WERI-Rb-1 (cell line): Measurements from ENCODE around the gene ADGRL3.

Source experiments
- DNase-seq: peaks from one replicate; pipeline ENCODE4 v3.0.0-alpha.2; 2020
- H3K27ac ChIP-seq: fragments of 250-450 bp; sonication (Bioruptor Pico); 2 replicates; pipeline ENCODE4 v1.5.1; 2020; ENCODE audit warnings: mild to moderate bottlenecking, moderate library complexity
- H3K27me3 ChIP-seq: fragments of 250-450 bp; sonication (Bioruptor Pico); 2 replicates; pipeline ENCODE4 v1.5.1; 2021; ENCODE audit warnings: mild to moderate bottlenecking, low read depth, moderate library complexity; ENCODE audit not compliant: insufficient read depth, severe bottlenecking
- H3K36me3 ChIP-seq: fragments of 250-450 bp; sonication (Bioruptor Pico); 2 replicates; pipeline ENCODE4 v1.5.1; 2020; ENCODE audit warnings: mild to moderate bottlenecking, moderate library complexity
- H3K4me3 ChIP-seq: 2 replicates; pipeline ENCODE4 v1.5.1; 2011; ENCODE audit warnings: low read depth, mild to moderate bottlenecking, control low read depth, low read length
- H3K9me3 ChIP-seq: fragments of 250-450 bp; sonication (Bioruptor Pico); 2 replicates; pipeline ENCODE4 v1.5.1; 2021; ENCODE audit warnings: mild to moderate bottlenecking, moderate library complexity; ENCODE audit not compliant: severe bottlenecking
- CTCF ChIP-seq: IDR thresholded peaks from 2 replicates; pipeline ENCODE4 v1.5.1; 2011; ENCODE audit warnings: low read depth, mild to moderate bottlenecking, control low read depth, inconsistent platforms, low read length

Gene ADGRL3

DNA sequence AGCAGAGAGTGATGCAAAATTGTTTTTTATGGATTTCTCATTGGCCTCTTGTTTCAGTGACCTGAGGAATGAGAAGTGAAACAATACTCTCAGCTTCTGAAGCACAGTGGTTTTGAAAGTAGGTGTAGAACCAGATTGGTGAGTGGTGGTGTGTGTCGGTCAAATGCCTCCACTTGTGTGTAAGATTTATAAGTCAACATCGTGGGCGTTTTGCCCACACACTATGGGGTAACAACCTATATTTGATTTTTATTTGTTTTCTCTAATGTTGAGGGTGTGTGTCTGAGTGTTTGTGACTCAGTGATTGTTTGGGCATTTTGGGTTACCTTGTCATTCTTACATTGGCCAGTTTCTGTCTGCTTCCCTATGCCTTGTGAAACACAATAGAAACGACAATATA, 23.3 kb downstream of the ADGRL3 start:
- H3K9me3 ChIP-seq: no peaks in the 10 kb centered on the region
- no peaks in the 10 kb centered on the region for H3K36me3 ChIP-seq
- H3K27me3 ChIP-seq: no peaks in the 10 kb centered on the region
- no peak overlapping the region for H3K4me3 ChIP-seq
- no peak for TF ChIP-seq CTCF
- no peak overlapping the region for H3K27ac ChIP-seq
- DNase-seq: no peak

GRCh38 chr4:61224573-61224972, 24.4 kb downstream of the ADGRL3 start:
- no peak for DNase-seq
- no peak for TF ChIP-seq CTCF
- Histone ChIP-seq H3K9me3 (no peaks in the 10 kb centered on the region), H3K4me3 (no peak overlapping the region), H3K36me3 (no peaks in the 10 kb centered on the region), H3K27ac (no peak overlapping the region), H3K27me3 (no peaks in the 10 kb centered on the region)

- Histone ChIP-seq H3K4me3 (no peak overlapping the region), H3K9me3 (no peaks in the 10 kb centered on the region), H3K27ac (no peak overlapping the region), H3K27me3 (no peaks in the 10 kb centered on the region), H3K36me3 (no peaks in the 10 kb centered on the region)
- no peak for DNase-seq
- no peak for TF ChIP-seq CTCF
Measured at GRCh38 chr4:61225656-61226055, 25.5 kb downstream of the ADGRL3 start.

- TF ChIP-seq CTCF: no peak
- Histone ChIP-seq H3K4me3 (no peak overlapping the region), H3K36me3 (no peaks in the 10 kb centered on the region), H3K27ac (no peak overlapping the region), H3K9me3 (no peaks in the 10 kb centered on the region), H3K27me3 (no peaks in the 10 kb centered on the region)
- no peak for DNase-seq
Measured at GRCh38 chr4:61231421-61231820, 31.3 kb downstream of the ADGRL3 start.

GRCh38 chr4:61239250-61239649, 39.1 kb downstream of the ADGRL3 start:
- Histone ChIP-seq H3K36me3 (no peaks in the 10 kb centered on the region), H3K9me3 (no peaks in the 10 kb centered on the region), H3K4me3 (no peak overlapping the region), H3K27ac (no peak overlapping the region), H3K27me3 (no peaks in the 10 kb centered on the region)
- no peak for TF ChIP-seq CTCF
- no peak for DNase-seq

DNA sequence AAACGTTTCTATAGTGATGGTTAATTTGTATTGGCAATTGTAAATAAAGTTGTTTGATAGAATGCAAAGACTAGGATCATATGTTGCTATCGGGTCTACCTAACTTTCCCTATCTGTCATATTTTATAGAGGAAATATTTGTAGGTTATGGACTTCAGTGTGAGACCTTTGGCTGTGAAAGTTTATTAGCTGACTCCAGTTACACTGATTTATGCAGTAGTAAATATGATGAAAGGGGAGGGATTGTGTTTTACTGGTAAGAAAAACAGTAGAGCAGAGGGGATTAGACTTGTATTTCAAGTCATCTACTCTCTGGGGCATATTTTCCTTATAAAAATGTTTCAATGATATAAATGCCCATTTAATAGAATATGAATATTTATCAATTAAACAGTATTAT, 43.8 kb downstream of the ADGRL3 start:
- Histone ChIP-seq H3K27ac (no peak overlapping the region), H3K36me3 (no peaks in the 10 kb centered on the region), H3K27me3 (no peaks in the 10 kb centered on the region), H3K9me3 (no peaks in the 10 kb centered on the region), H3K4me3 (no peak overlapping the region)
- DNase-seq: no peak
- TF ChIP-seq CTCF: no peak
